SU-DHL-6 (cell line): ENCODE data around the gene PLIN4.
"Not testable (repeated sequence)": the region's sequence is repeated elsewhere in the genome, so short reads cannot be mapped to it uniquely, and the experiment has no call there.

Experiments used
- H2AFZ ChIP-seq: fragments of 200-600 bp; sonication (generic); 2 replicates; pipeline ENCODE4 v1.6.1; 2014; ENCODE audit warnings: low read depth, mild to moderate bottlenecking, moderate library complexity, mixed read lengths, antibody characterized with exemption, low read length; ENCODE audit not compliant: severe bottlenecking
- H3F3A ChIP-seq: fragments of 200-600 bp; shearing (Covaris generic); 2 replicates; pipeline ENCODE4 v1.6.0; 2016; ENCODE audit warnings: antibody characterized with exemption, mild to moderate bottlenecking; ENCODE audit not compliant: insufficient read depth
- H3K27ac ChIP-seq: fragments of 200-600 bp; sonication (generic); 2 replicates; pipeline ENCODE4 v1.5.1; 2016; ENCODE audit warnings: low read depth, mild to moderate bottlenecking, low read length, moderate library complexity, mixed read lengths
- H3K27me3 ChIP-seq: fragments of 200-600 bp; sonication (generic), shearing (Covaris generic); 2 replicates; pipeline ENCODE4 v1.6.0; 2014; ENCODE audit warnings: mild to moderate bottlenecking, low read length
- H3K36me3 ChIP-seq: fragments of 200-600 bp; sonication (generic); 2 replicates; pipeline ENCODE4 v1.6.1; 2014; ENCODE audit warnings: mild to moderate bottlenecking, low read length, mixed read lengths
- H3K4me2 ChIP-seq: fragments of 300-600, 200-600 bp; shearing (Covaris generic), sonication (generic); 2 replicates; pipeline ENCODE4 v1.6.0; 2014; ENCODE audit warnings: low read length, low read depth, mild to moderate bottlenecking; ENCODE audit not compliant: poor library complexity, severe bottlenecking
- H3K4me3 ChIP-seq: fragments of 200-600 bp; sonication (generic); 2 replicates; pipeline ENCODE4 v1.5.1; 2014; ENCODE audit warnings: antibody characterized with exemption, low read length, mild to moderate bottlenecking, mixed read lengths; ENCODE audit not compliant: insufficient read depth, poor library complexity, severe bottlenecking
- H3K79me2 ChIP-seq: fragments of 200-600 bp; sonication (generic); 2 replicates; pipeline ENCODE4 v1.6.1; 2014; ENCODE audit warnings: mild to moderate bottlenecking, low read length, moderate library complexity; ENCODE audit not compliant: insufficient read depth
- H3K9ac ChIP-seq: fragments of 200-600 bp; sonication (generic); 2 replicates; pipeline ENCODE4 v1.7.0; 2014; ENCODE audit warnings: mild to moderate bottlenecking, low read length
- H3K9me2 ChIP-seq: fragments of 200-600 bp; sonication (generic); replicated peaks from 2 replicates; pipeline ENCODE4 v1.6.1; 2014; ENCODE audit warnings: low read length; ENCODE audit not compliant: insufficient read depth
- H3K9me3 ChIP-seq: fragments of 200-600 bp; sonication (generic); 2 replicates; pipeline ENCODE4 v1.6.1; 2014; ENCODE audit warnings: low read length, mixed read lengths; ENCODE audit not compliant: insufficient read depth
- H4K20me1 ChIP-seq: fragments of 200-600 bp; sonication (generic); 2 replicates; pipeline ENCODE4 v1.6.1; 2014; ENCODE audit warnings: low read depth, mild to moderate bottlenecking, antibody characterized with exemption, low read length, moderate library complexity, mixed read lengths
- EZH2phosphoT487 ChIP-seq: fragments of 200-600 bp; sonication (generic), shearing (Covaris generic); conservative IDR thresholded peaks from 2 replicates; pipeline ENCODE4 v1.6.1; 2018; ENCODE audit warnings: mild to moderate bottlenecking, antibody characterized with exemption, low read length, moderate library complexity, mixed read lengths
- TF ChIP-seq, protein P1 (sequence below): fragments of 200-600 bp; sonication (generic); IDR thresholded peaks from one replicate; pipeline ENCODE4 v1.5.1; 2017; ENCODE audit warnings: antibody characterized with exemption, mild to moderate bottlenecking, low read length, moderate library complexity; ENCODE audit not compliant: insufficient read depth, poor library complexity, severe bottlenecking

PLIN4 gene

DNA sequence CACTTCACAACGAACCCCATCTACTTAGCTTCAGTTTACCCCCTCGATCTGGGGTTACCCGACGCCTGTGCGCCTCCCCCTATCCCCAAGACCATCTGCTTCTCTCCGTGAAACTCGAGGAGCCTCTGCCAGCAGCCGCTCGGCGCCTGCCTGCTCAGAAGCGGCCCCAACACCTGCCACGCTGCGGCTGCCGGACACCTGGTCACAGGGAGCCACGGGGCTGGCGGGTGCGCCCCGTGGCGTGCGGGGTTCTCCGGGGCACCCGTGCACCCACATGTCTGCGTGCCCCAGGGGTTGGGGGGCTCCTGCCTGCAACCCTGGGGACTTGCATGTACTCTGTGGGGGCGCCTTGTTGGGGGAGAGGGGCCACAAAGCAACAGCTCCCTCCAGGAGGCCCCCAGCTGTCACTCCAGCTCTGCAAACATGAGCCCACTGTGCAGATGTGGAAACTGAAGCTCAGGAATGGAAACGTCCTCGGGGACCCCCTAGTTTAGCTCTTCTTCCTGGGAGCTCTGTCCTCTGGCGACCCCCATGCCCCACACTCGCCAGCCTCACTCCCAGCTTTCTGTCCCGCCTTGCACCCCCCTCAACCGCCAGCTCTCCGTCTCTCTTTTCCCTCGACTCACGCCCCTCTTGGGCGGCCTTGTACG is 48.2 kb upstream of the PLIN4 start:
- H3K36me3 ChIP-seq: no peaks in the 10 kb centered on the region
- TF ChIP-seq EZH2phosphoT487: no peak
- TF ChIP-seq, protein P1, sequence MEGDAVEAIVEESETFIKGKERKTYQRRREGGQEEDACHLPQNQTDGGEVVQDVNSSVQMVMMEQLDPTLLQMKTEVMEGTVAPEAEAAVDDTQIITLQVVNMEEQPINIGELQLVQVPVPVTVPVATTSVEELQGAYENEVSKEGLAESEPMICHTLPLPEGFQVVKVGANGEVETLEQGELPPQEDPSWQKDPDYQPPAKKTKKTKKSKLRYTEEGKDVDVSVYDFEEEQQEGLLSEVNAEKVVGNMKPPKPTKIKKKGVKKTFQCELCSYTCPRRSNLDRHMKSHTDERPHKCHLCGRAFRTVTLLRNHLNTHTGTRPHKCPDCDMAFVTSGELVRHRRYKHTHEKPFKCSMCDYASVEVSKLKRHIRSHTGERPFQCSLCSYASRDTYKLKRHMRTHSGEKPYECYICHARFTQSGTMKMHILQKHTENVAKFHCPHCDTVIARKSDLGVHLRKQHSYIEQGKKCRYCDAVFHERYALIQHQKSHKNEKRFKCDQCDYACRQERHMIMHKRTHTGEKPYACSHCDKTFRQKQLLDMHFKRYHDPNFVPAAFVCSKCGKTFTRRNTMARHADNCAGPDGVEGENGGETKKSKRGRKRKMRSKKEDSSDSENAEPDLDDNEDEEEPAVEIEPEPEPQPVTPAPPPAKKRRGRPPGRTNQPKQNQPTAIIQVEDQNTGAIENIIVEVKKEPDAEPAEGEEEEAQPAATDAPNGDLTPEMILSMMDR: no peak
- H3K27ac ChIP-seq: no peak overlapping the region
- H3K9me3 ChIP-seq: no peaks in the 10 kb centered on the region
- H3K4me3 ChIP-seq: no peak overlapping the region
- no peaks in the 10 kb centered on the region for H3K27me3 ChIP-seq
- no peak overlapping the region for H3K4me2 ChIP-seq
- no peaks in the 10 kb centered on the region for H3K9me2 ChIP-seq
- H2AFZ ChIP-seq: no peak overlapping the region
- no peaks in the 10 kb centered on the region for H3K79me2 ChIP-seq
- H4K20me1 ChIP-seq: no peaks in the 10 kb centered on the region
- H3K9ac ChIP-seq: no peak overlapping the region
- H3F3A ChIP-seq: no peaks in the 10 kb centered on the region

DNA sequence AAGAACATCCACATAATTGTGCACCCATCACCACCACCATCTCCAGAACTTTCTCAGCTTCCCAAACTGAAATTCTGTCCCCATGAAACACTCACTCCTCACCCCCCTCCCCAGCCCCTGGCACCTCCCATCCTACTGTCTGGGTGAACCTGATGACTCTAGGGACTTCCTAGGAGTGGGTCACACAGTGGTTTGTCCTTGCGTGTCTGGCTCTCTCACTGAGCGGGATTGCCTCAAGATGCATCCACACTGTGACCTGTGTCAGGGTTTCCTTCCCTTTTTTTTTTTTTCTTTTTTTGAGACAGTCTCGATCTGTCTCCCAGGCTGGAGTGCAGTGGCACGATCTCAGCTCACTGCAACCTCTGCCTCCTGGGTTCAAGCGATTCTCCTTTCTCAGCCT is 45.3 kb upstream of the PLIN4 start:
- not testable (repeated sequence) for H2AFZ ChIP-seq, H3K4me2 ChIP-seq, H3K36me3 ChIP-seq, H4K20me1 ChIP-seq, H3K79me2 ChIP-seq, H3K9me2 ChIP-seq, H3K27ac ChIP-seq, H3F3A ChIP-seq, H3K4me3 ChIP-seq, H3K27me3 ChIP-seq, H3K9ac ChIP-seq, H3K9me3 ChIP-seq

- not testable (repeated sequence) for H3F3A ChIP-seq, H3K79me2 ChIP-seq, H3K36me3 ChIP-seq, H2AFZ ChIP-seq, H3K9me3 ChIP-seq, H3K27me3 ChIP-seq, H3K9ac ChIP-seq, H3K4me3 ChIP-seq, H4K20me1 ChIP-seq, H3K27ac ChIP-seq, H3K9me2 ChIP-seq, H3K4me2 ChIP-seq
Observed at GRCh38 chr19:4562085-4562484, 43.8 kb upstream of the PLIN4 start.

DNA sequence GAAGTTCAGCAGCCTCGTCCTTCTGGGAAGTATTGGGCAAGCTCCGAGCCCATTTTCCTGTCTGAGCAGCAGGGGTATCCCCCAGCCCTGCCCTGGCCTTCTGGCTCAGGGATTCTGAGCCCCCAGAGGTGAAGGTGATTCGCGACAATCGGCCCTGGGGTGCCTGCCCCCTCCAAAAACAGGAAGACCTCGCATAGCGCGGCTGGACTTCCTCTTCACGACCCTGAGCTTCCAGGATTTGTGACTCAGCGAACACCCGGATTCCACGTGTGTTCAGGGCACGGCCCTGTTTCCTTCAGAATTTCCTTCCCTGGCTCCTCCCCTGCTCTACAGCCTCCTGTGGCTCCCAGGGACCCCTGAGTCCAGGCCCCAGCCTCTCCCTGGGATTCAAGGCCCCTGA is 41.3 kb upstream of the PLIN4 start, which contains the start of gene SEMA6B:
Gene SEMA6B (minus strand): TSS at position 116 of the 400 bp plus-strand sequence. CDS start 1,227 bp downstream, outside the sequence.
- TF ChIP-seq, protein P1: no peak
- no peak for TF ChIP-seq EZH2phosphoT487
- no peaks in the 10 kb centered on the region for H3K27me3 ChIP-seq
- H3K9me2 ChIP-seq: no peaks in the 10 kb centered on the region
- no peak within 1 kb of the TSS for H3K27ac ChIP-seq
- H3K36me3 ChIP-seq: no peaks in the 10 kb centered on the region
- no peaks in the 10 kb centered on the region for H3F3A ChIP-seq
- H3K9me3 ChIP-seq: no peaks in the 10 kb centered on the region
- no peak within 1 kb of the TSS for H3K9ac ChIP-seq
- H4K20me1 ChIP-seq: no peaks in the 10 kb centered on the region
- H3K4me3 ChIP-seq: no peak within 1 kb of the TSS
- no peak within 1 kb of the TSS for H2AFZ ChIP-seq
- no peak within 1 kb of the TSS for H3K4me2 ChIP-seq
- H3K79me2 ChIP-seq: no peaks in the 10 kb centered on the region
